Left ventricle myocardium inferior (tissue), 1 donor: ENCODE data around the gene POU3F1. TPM values are rescaled to one million over a fixed set of nuclear protein-coding genes. Genes with fewer than 3 reads are reported as not detected.
A peak's percentile ranks its signal among the peaks of the same experiment; 100 is the strongest.

Experiments
- DNase-seq: peaks from one replicate; pipeline ENCODE4 v3.0.0-alpha.2; 2020
- H3K27ac ChIP-seq: fragments of 200-600 bp; replicated peaks from 2 replicates; pipeline ENCODE4 v1.8.0; 2021
- H3K27me3 ChIP-seq: fragments of 200-600 bp; 2 replicates; pipeline ENCODE4 v1.8.0; 2021; ENCODE audit warnings: low read depth
- H3K36me3 ChIP-seq: fragments of 200-600 bp; 2 replicates; pipeline ENCODE4 v1.8.0; 2021
- H3K4me1 ChIP-seq: fragments of 200-600 bp; 2 replicates; pipeline ENCODE4 v1.8.0; 2021
- H3K4me3 ChIP-seq: fragments of 200-600 bp; 2 replicates; pipeline ENCODE4 v1.8.0; 2021; ENCODE audit warnings: mild to moderate bottlenecking, moderate library complexity
- H3K9me3 ChIP-seq: fragments of 200-600 bp; replicated peaks from 2 replicates; pipeline ENCODE4 v1.8.0; 2021
- CTCF ChIP-seq: fragments of 200-600 bp; IDR thresholded peaks from 2 replicates; pipeline ENCODE4 v1.8.0; 2021; ENCODE audit warnings: antibody characterized with exemption, mild to moderate bottlenecking, borderline replicate concordance
- intact Hi-C: fragments of 100-400 bp; cut with micrococcal nuclease; formaldehyde crosslinking; loops from one replicate; pipeline ENCODE4 v1.11.0; 2022
- total RNA-seq: library from RNA; stranded (reverse); fragmentation: NEBNext Ultra II Directional; extraction: Animal tissue kit (Norgen Biotek cat#: 25700); gene quantifications from one replicate; pipeline ENCODE4 v1.2.1, GENCODE V29; 2021
- donor health status: DM: no; HTN: yes; CAD: no; lungs with severe emphysema.

The POU3F1 gene
- total RNA-seq, 1 donor from 2014 or later = 0.11 TPM

DNA sequence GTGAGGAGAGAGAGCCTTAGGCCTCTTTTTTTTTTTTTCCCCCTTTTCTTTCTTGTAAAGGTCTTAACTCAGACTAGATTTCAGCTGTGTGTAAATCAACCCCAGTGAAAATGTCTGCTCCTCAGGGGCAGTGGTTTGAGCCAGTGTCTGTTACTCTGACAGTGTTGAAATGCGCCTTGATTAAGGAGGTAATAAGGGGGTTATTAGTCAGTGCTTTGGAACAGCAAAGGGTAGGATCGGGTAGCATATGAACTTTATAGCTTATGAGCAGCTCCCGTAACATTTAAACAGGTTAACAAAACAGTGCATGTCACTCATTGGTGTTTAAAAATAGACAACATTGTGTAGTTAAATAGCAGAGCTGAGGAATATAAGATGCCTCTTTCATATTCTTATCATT lies 23.8 kb downstream of the POU3F1 start:
- H3K36me3 ChIP-seq = peaks cover 84% of the 10 kb centered on the region
- no peak overlapping the region for H3K4me3 ChIP-seq
- TF ChIP-seq CTCF = no peak
- no peaks in the 10 kb centered on the region for H3K9me3 ChIP-seq
- no peak for DNase-seq
- no peak overlapping the region for H3K27ac ChIP-seq
- intact Hi-C loops = no loop called here
- H3K4me1 ChIP-seq = peaks cover 24% of the 10 kb centered on the region
- H3K27me3 ChIP-seq = no peaks in the 10 kb centered on the region

DNA sequence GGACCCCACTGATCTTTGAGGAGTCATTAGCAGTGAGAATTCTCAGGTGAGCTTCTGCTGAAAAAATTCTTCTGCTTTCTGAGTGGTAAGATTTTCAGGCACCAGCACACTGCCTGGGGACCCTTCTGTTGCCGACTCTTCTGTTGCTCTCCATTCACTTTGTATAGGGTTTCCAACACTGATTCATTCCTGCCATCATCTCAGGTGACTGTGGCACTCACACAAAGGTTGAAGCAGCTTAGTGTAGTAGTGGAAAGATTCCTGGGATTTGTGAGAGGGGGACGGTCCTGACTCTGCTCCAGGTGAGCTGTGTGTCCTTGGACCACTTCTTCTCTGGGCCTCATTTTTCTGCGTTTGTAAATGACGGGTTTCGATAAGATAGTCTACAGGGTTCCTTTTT lies 24.6 kb downstream of the POU3F1 start:
- DNase-seq = no peak
- H3K4me3 ChIP-seq = no peak overlapping the region
- H3K9me3 ChIP-seq = no peaks in the 10 kb centered on the region
- no peak for TF ChIP-seq CTCF
- H3K27me3 ChIP-seq = no peaks in the 10 kb centered on the region
- peaks cover 93% of the 10 kb centered on the region for H3K36me3 ChIP-seq
- H3K4me1 ChIP-seq = peaks cover 32% of the 10 kb centered on the region
- intact Hi-C loops = no loop called here
- no peak overlapping the region for H3K27ac ChIP-seq

DNA sequence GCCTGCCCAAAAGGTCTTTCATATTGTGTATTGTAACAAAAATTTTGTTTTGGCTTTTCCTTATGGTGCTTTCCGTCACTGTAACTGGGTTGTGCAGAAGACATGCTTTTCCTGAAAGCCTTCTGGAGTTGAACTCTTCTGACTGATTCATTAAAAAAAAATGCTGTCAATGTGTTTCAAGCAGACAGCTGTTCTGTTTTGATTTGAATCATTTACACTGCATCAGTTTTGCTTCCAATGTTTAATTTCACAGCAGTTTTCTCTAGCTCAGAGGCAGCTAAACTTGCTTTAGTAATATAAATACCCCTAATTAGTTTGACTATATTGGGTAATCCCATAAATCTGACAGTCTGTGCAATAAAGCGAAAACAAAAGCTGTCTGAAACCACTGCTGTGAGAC lies 26.2 kb downstream of the POU3F1 start:
- H3K4me1 ChIP-seq = peaks cover 48% of the 10 kb centered on the region
- H3K4me3 ChIP-seq = no peak overlapping the region
- no peak for DNase-seq
- H3K27ac ChIP-seq = no peak overlapping the region
- peaks cover 89% of the 10 kb centered on the region for H3K36me3 ChIP-seq
- H3K27me3 ChIP-seq = no peaks in the 10 kb centered on the region
- intact Hi-C loops = no loop called here
- TF ChIP-seq CTCF = no peak
- H3K9me3 ChIP-seq = no peaks in the 10 kb centered on the region

DNA sequence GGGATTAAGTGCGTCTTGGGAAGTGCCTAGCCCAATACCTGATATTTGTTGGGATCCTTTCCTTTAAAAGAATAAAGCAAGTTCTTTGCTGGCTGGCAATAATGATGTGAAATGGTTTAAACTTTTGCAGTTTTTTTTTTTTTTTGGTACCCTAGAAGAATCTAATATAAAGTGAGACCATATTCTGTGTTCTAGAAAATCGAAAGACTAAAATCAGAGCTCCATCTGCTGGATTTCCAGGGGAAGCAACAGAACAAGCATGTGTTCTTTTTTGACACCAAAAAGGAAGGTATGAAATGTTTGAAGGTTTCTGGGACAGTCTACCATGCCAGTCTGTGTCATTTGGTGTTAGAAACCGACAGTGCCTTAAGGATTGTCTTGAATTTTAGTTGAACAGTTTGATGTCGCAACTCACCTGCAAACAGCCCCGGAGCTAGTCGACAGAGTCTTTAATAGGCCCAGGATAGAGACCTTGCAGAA lies 27.7 kb downstream of the POU3F1 start:
- peak; percentile 66 for TF ChIP-seq CTCF
- Histone ChIP-seq H3K4me3 (no peak overlapping the region), H3K9me3 (no peaks in the 10 kb centered on the region), H3K4me1 (peaks cover 63% of the 10 kb centered on the region), H3K27me3 (no peaks in the 10 kb centered on the region), H3K36me3 (peaks cover 76% of the 10 kb centered on the region), H3K27ac (no peak overlapping the region)
- DNase-seq = no peak
- intact Hi-C loops = no loop called here

GRCh38 chr1:38015978-38016725 lies 30.4 kb downstream of the POU3F1 start:
- peak overlapping the region; percentile 95 for H3K27ac ChIP-seq
- intact Hi-C loops = no loop called here

More at GRCh38 chr1:38015978-38016725, 30.4 kb downstream of the POU3F1 start:
- peak overlapping the region; percentile 13 for H3K4me3 ChIP-seq
- no peaks in the 10 kb centered on the region for H3K27me3 ChIP-seq
- H3K9me3 ChIP-seq = no peaks in the 10 kb centered on the region
- H3K36me3 ChIP-seq = peaks cover 49% of the 10 kb centered on the region
- TF ChIP-seq CTCF = no peak
- DNase-seq = no peak
- H3K4me1 ChIP-seq = peaks cover 62% of the 10 kb centered on the region
